Uterus (tissue), 2 donors: ENCODE data around the gene APOBEC2.

Experiments used
- CTCF ChIP-seq, 4 experiments: fragments of 200-600 bp in 2 of 4; fragments of 450-650 bp in 2 of 4; sonication (generic) in 2 of 4; IDR thresholded peaks; one replicate each; pipeline ENCODE4 v1.5.1; 2016 to 2019; ENCODE audit warnings: antibody characterized with exemption in 4 of 4, mild to moderate bottlenecking in 2 of 4, moderate library complexity in 1 of 4
- POLR2A ChIP-seq, 2 donors: fragments of 450-650 bp; IDR thresholded peaks; one replicate each; pipeline ENCODE4 v1.6.1; 2016; ENCODE audit warnings: antibody characterized with exemption in 2 of 2, mild to moderate bottlenecking in 1 of 2, moderate library complexity in 1 of 2

GRCh38 chr6:41049521-41049920 lies 3.5 kb upstream of the APOBEC2 start:
- TF ChIP-seq CTCF (IDR thresholded peaks at IDR 0.05) (no peak), POLR2A (IDR thresholded peaks at IDR 0.05) (no peak)
